HepG2 (cell line): Measurements from ENCODE around the gene GNRHR. TPM values are rescaled to one million over a fixed set of nuclear protein-coding genes. Genes with fewer than 3 reads are reported as not detected.

Experiments used
- ATAC-seq: fragments of 200-7000 bp; cut with Tn5 transposase; 3 replicates; pipeline ENCODE4 v1.9.1; 2020; ENCODE audit warnings: mild to moderate bottlenecking, moderate library complexity
- BruUV-seq: library from RNA; stranded (reverse); fragments of 400-500 nt; replicated peaks from 2 replicates; lab custom pipeline; 2021; lab: Mats Ljungman, UMichigan
- CTCF ChIA-PET: fragments of 300-600 bp; formaldehyde crosslinking; extraction: SDS; loops from one replicate; lab custom pipeline; 2021; ENCODE audit warnings: low total read pairs, inconsistent platforms, low intra/inter-chr PET ratio; lab: Yijun Ruan, JAX
- POLR2A ChIA-PET: fragments of 350-600 bp; sonication (Branson Sonifier 250); formaldehyde crosslinking; loops from one replicate; lab custom pipeline; 2020; ENCODE audit warnings: antibody characterized with exemption, inconsistent platforms; lab: Yijun Ruan, JAX
- DNase-seq: peaks from one replicate; pipeline ENCODE4 v3.0.0-alpha.2; 2015; ENCODE audit warnings: low spot score
- FAIRE-seq: peaks from 3 replicates; lab custom pipeline; 2011; peaks lifted over from hg19 to GRCh38; lab: Jason Lieb, UNC
- H2AFZ ChIP-seq: one replicate; pipeline ENCODE4 v1.6.1; 2011; ENCODE audit warnings: low read length, inconsistent platforms
- H3K27ac ChIP-seq: fragments of 300-600 bp; 3 replicates; pipeline ENCODE4 v1.8.0; 2011; ENCODE audit warnings: mixed run types, mild to moderate bottlenecking, mixed read lengths, low read length, inconsistent platforms; ENCODE audit not compliant: insufficient read depth; ENCODE audit errors: extremely low read length
- H3K27me3 ChIP-seq, 2 experiments: fragments of 200-600 bp in 1 of 2; 2 replicates in 1 of 2; 3 replicates in 1 of 2; pipeline versions ENCODE4 v1.6.0 to v1.8.0; 2011; ENCODE audit warnings: low read length in 2 of 2, mild to moderate bottlenecking in 2 of 2, moderate library complexity in 2 of 2, inconsistent platforms in 1 of 2; ENCODE audit not compliant: insufficient read depth in 2 of 2, control insufficient read depth in 1 of 2
- H3K36me3 ChIP-seq, 2 experiments: fragments of 200-600 bp in 1 of 2; replicated peaks in 1 of 2; 2 replicates in 1 of 2; 3 replicates in 1 of 2; pipeline versions ENCODE4 v1.5.1 to v1.8.0; 2011; ENCODE audit warnings: low read length in 2 of 2, inconsistent platforms in 1 of 2; ENCODE audit not compliant: insufficient read depth in 2 of 2, control insufficient read depth in 1 of 2
- H3K4me1 ChIP-seq: 2 replicates; pipeline ENCODE4 v1.5.1; 2012; ENCODE audit warnings: low read length, inconsistent platforms; ENCODE audit not compliant: insufficient read depth
- H3K4me2 ChIP-seq: 2 replicates; pipeline ENCODE4 v1.6.0; 2011; ENCODE audit warnings: low read depth, low read length, inconsistent platforms
- H3K4me3 ChIP-seq, 3 experiments: fragments of 200-600 bp in 1 of 3; sonication (generic), shearing (Covaris generic) in 1 of 3; replicated peaks in 1 of 3; 2 replicates each; pipeline ENCODE4 v1.5.1; 2011 to 2016; ENCODE audit warnings: low read length in 3 of 3, inconsistent platforms in 2 of 3, low read depth in 2 of 3, mild to moderate bottlenecking in 2 of 3, control low read depth in 1 of 3, mixed read lengths in 1 of 3; ENCODE audit not compliant: insufficient read depth in 1 of 3
- H3K79me2 ChIP-seq: one replicate; pipeline ENCODE4 v1.6.1; 2011; ENCODE audit warnings: low read length, inconsistent platforms; ENCODE audit not compliant: insufficient read depth
- H3K9ac ChIP-seq: 2 replicates; pipeline ENCODE4 v1.6.0; 2011; ENCODE audit warnings: mild to moderate bottlenecking, low read depth, low read length, inconsistent platforms; ENCODE audit not compliant: insufficient read depth
- H3K9me3 ChIP-seq: 2 replicates; pipeline ENCODE4 v1.5.1; 2012; ENCODE audit warnings: mild to moderate bottlenecking, low read length
- H4K20me1 ChIP-seq: 2 replicates; pipeline ENCODE4 v1.6.0; 2011; ENCODE audit warnings: inconsistent platforms, mild to moderate bottlenecking, low read length, moderate library complexity; ENCODE audit not compliant: insufficient read depth
- CHD4 ChIP-seq: fragments of 200-600 bp; sonication (generic); IDR thresholded peaks from 2 replicates; pipeline ENCODE4 v1.7.0; 2017; ENCODE audit warnings: mild to moderate bottlenecking, low read length, borderline replicate concordance
- MLXIP ChIP-seq: sonication (generic); formaldehyde crosslinking; IDR thresholded peaks from 2 replicates; pipeline ENCODE4 v1.9.0; 2021; ENCODE audit warnings: missing genetic modification reagents, borderline replicate concordance
- PRDM15 ChIP-seq: sonication (generic); formaldehyde crosslinking; IDR thresholded peaks from 2 replicates; pipeline ENCODE4 v1.4.0; 2020; ENCODE audit warnings: missing genetic modification reagents
- U2AF2 ChIP-seq: fragments of 200-400 bp; formaldehyde crosslinking; IDR thresholded peaks from 2 replicates; pipeline ENCODE4 v1.6.1; 2017; ENCODE audit warnings: low read depth, mild to moderate bottlenecking, low read length
- ZBTB49 ChIP-seq: sonication (generic); formaldehyde crosslinking; IDR thresholded peaks from 2 replicates; pipeline ENCODE4 v1.4.0; 2020; ENCODE audit warnings: missing genetic modification reagents, borderline replicate concordance
- ZNF414 ChIP-seq: sonication (generic); formaldehyde crosslinking; IDR thresholded peaks from 2 replicates; pipeline ENCODE4 v1.5.0; 2020; ENCODE audit warnings: missing genetic modification reagents
- ZNF788 ChIP-seq: sonication (generic); formaldehyde crosslinking; IDR thresholded peaks from 2 replicates; pipeline ENCODE4 v1.5.0; 2020; ENCODE audit warnings: mild to moderate bottlenecking, missing genetic modification reagents, borderline replicate concordance
- WGBS: methylation state at CpG from one replicate; pipeline ENCODE4 v1.1.6; 2017; ENCODE audit warnings: low lambda C conversion rate; 5-methylcytosine and 5-hydroxymethylcytosine counted together
- in situ Hi-C: cut with HindIII; loops from 2 replicates; pipeline ENCODE4 v1.10.0; 2017; ENCODE audit warnings: low pct_unique_long_range_greater_than_20kb; ENCODE audit not compliant: extremely low pct_ligation_motif_present
- intact Hi-C: fragments of 100-400 bp; cut with micrococcal nuclease; formaldehyde crosslinking; loops from one replicate; pipeline ENCODE4 v1.10.0; 2022; ENCODE audit not compliant: unreplicated experiment
- polyA plus RNA-seq, 8 experiments: library from polyadenylated mRNA; depleted of rRNA in 3 of 8; stranded (reverse) in 7 of 8; unstranded in 1 of 8; fragments of >200 nt; fragmentation: Illumina TruSeq in 4 of 8; extraction: Trizol in 4 of 8; gene quantifications; 2 replicates each; pipeline versions ENCODE4 v1.2.1 to v1.2.3, GENCODE V29; 2011 to 2016; ENCODE audit warnings: low read depth in 4 of 8, missing spikeins in 1 of 8, mixed read lengths in 1 of 8; ENCODE audit not compliant: insufficient read depth in 1 of 8
- total RNA-seq, 5 experiments: library from RNA; depleted of rRNA; stranded (reverse); fragments of >200 nt; fragmentation: Illumina TruSeq; extraction: Trizol; gene quantifications; 2 replicates each; pipeline ENCODE4 v1.2.3, GENCODE V29; 2016; ENCODE audit warnings: low read depth in 1 of 5
- TF ChIP-seq, protein P1 (sequence below): sonication (generic); formaldehyde crosslinking; conservative IDR thresholded peaks from 2 replicates; pipeline ENCODE4 v1.8.1; 2023; ENCODE audit warnings: missing genetic modification reagents

GNRHR gene
- total and polyA plus RNA-seq, 2 of the 13 experiments (the other 11 are each of a cell fraction or from before 2014, with no cell fraction given): not detected

DNA sequence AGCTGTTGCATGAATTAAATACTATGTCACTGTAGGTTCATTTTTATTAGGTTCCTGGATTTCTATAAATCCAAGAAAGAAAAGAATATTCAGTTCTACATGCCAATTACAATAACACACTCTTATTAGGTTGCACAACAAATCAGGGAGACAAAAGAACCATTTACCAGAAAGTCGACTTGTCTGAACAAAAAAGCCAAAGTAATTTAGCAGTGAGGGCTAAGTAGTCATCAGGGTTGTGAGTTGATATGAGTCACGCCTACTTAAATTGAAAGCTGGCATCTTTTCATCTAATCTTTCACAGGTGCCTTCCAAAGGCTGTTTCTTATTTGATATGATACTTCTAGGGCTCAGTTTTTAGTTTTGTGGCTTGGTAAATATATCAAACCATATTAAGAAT lies 25.4 kb upstream of the GNRHR start (continued):
- TF ChIP-seq, protein P1, sequence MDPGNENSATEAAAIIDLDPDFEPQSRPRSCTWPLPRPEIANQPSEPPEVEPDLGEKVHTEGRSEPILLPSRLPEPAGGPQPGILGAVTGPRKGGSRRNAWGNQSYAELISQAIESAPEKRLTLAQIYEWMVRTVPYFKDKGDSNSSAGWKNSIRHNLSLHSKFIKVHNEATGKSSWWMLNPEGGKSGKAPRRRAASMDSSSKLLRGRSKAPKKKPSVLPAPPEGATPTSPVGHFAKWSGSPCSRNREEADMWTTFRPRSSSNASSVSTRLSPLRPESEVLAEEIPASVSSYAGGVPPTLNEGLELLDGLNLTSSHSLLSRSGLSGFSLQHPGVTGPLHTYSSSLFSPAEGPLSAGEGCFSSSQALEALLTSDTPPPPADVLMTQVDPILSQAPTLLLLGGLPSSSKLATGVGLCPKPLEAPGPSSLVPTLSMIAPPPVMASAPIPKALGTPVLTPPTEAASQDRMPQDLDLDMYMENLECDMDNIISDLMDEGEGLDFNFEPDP (CRISPR knock-in tag): no peak
- no peak for TF ChIP-seq ZBTB49
- TF ChIP-seq PRDM15: no peak
- no peak for TF ChIP-seq U2AF2

- no peak for DNase-seq
- POLR2A ChIA-PET: no interaction called here
- Histone ChIP-seq H3K9me3 (no peaks in the 10 kb centered on the region), H4K20me1 (no peaks in the 10 kb centered on the region), H2AFZ (no peak overlapping the region), H3K9ac (no peak overlapping the region), H3K4me3 (no peak overlapping the region), H3K27me3 (no peaks in the 10 kb centered on the region), H3K79me2 (no peaks in the 10 kb centered on the region), H3K4me2 (no peak overlapping the region), H3K36me3 (no peaks in the 10 kb centered on the region), H3K27ac (no peak overlapping the region), H3K4me1 (no peaks in the 10 kb centered on the region)
- 80% methylated on average over 1 of the region's 1 CpG for WGBS
- in situ Hi-C loops: no loop called here
- no TSS peak for BruUV-seq
- ATAC-seq: no peak
- CTCF ChIA-PET: no interaction called here
- FAIRE-seq: no peak
- intact Hi-C loops: no loop called here
- TF ChIP-seq ZNF788: no peak
- no peak for TF ChIP-seq CHD4
- no peak for TF ChIP-seq ZNF414
- no peak for TF ChIP-seq MLXIP
These were observed 22.6 kb upstream of the GNRHR start for GRCh38 chr4:67776746-67777145.
